ENCODE measurements around the gene FAM240B. TPM values are rescaled to one million over a fixed set of nuclear protein-coding genes. Genes with fewer than 3 reads are reported as not detected.

The FAM240B gene
- total RNA-seq, 1 donor from 2014 or later, result not detected

DNA sequence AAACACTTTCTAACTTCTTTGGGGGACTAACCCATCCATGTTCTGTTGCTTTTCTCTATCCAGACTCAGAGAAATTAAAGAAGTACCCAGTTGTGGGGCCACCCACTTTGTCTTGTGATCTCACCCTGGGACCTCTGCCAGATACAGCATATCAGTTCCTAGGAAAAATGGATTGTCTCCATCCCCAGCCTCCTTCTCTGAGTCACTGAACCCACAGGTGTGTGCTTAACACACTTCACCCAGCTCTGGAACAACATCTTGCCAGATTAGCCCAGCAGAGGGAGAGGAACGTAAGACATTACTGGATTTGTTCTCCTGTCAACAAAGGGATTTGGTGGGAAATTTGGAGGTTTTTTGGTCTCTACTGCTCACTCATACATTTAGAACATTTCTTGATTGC, 19.2 kb downstream of the FAM240B start:
- DNase-seq (ENCODE audit: low spot score), result no peak

DNA sequence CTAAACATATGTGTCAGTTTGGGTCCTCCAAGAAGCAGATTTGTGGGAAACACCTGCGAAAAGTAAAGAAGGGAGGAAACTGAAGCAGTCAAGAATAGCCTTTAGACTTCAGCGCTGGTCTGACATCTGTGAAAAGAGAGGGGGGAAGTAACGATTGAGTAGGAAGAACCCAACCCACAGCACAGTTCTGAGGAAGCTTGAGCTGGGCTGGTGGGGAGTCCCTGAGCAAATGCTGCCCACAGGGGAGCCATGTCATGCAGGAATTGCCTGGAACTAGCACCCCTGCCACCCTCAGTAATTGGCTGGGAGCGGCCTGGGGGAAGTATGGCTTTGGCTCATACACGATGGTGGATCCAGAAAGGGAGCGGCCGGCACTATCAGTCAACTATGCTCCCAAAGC, 20.6 kb downstream of the FAM240B start:
- DNase-seq (ENCODE audit: low spot score), result no peak

DNA sequence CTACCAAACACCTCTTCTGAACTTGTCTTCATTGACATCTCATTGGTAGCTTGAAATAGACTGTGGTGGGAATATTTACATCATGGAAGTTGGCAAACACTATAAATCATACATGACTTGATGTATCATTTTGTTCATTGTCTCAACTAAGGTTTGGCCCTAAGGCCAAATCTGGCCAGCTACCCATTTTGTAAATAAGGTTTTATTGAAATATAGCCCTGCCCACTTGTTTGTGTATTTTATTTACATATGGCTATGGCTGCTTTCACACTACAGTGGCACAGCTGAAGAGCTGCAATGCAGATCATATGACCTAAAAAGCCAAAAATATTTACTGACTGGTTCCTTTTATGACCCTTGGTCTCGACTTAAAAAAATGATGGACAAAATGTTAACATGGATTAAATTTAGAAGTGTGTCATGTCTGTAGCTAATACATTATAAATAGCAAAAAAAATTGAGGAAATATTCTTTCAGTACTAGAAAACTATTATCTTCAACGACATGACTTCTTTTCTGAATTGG, 22.1 kb downstream of the FAM240B start:
- DNase-seq (ENCODE audit: low spot score), result no peak

DNA sequence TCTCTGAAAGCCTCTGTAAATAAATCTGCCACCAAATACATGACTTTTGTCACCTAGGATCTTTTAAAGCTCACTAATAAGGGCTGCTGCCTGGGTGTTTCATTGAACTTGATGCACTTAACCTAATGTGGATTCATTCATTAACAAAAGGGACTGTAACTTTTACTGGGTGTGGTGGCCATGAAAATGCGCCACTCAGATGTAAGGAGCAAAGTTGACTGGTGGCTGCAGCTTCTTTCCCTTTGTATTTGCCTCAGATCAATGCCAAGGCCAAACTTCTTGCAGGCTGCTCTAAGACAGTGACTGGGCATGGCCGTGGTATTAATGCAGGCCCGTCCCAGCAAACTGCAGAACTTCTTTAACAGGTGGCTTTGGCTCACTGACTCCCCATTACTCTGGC, 22.9 kb downstream of the FAM240B start:
- DNase-seq (ENCODE audit: low spot score), result no peak

DNA sequence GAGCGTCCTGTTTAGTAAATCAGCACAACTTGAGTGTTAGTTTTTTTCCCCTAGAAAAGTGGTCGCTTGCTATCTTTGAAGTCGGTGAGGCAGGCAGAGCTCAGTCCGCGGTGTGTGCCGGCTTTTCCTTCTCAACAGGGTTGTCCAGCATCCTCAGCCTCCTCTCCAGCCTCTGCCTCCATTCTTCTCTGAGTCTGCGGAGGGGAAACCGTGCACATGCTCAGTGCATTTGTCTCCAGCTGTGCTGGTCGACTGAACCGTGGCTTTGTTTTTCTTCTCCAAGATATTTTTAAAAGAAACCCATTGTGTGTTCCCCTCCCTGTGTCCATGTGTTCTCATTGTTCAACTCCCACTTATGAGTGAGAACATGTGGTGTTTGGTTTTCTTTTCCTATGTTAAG, 25.3 kb downstream of the FAM240B start:
- no peak for DNase-seq (ENCODE audit: low spot score)

DNA sequence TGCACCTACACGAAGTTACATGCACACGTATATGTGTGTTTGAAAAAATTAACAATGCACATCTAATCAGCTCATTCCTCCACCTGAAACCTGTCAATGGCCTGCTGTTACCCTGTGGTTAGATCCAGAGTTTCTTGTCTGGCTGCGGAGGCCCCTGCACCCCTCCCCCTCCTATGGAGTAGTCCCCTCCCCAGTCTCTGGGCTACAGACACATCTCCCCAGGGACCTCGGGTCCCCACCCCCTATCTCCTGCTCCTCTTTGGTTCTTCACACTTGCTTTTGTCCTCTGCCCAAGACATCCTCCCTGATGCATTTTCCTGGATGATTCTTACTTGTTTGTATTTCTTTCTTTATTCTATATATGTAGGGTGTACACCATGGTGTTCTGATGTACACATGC, 27.2 kb downstream of the FAM240B start:
- no peak for DNase-seq (ENCODE audit: low spot score)

DNA sequence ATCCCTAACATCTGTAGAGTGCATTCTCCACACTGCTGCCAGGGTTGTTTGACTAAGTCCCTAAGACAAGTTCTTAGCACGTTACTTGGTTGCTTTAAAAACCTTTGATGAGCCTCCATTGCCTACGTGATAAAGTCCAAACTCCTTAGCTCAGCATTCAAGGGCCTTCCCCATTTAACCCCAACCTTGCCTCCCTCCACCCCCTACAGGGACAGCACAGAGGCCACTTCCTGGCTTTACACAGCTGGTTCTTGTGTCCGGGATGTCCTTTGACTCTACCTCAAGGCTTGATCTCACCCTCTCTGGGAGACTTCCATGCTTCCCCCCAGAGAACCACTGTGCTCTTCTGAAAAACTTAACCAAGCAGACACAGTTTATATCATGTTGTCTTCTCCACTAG, 29.4 kb downstream of the FAM240B start:
- no peak for DNase-seq (ENCODE audit: low spot score)

DNA sequence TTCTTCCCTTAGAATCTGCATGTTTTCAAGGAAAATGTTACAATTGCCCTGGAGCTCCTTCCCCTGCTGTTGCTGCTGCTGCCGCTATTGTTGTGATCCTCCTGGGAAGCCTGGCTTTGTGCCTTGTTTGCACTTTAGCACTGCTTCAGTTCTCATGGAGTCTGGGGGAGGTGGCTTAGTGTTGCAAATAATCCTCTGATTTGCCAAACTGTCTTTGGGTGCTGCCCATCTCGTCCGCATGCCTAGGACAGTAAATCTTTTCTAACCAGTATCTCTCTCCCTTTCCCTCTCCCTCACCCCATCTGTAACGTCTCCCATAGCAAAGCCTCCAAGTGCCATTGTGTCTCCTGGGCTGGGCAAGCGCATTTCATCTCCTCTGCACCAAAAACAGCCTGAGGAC, 30.3 kb downstream of the FAM240B start:
- no peak for DNase-seq (ENCODE audit: low spot score)

DNA sequence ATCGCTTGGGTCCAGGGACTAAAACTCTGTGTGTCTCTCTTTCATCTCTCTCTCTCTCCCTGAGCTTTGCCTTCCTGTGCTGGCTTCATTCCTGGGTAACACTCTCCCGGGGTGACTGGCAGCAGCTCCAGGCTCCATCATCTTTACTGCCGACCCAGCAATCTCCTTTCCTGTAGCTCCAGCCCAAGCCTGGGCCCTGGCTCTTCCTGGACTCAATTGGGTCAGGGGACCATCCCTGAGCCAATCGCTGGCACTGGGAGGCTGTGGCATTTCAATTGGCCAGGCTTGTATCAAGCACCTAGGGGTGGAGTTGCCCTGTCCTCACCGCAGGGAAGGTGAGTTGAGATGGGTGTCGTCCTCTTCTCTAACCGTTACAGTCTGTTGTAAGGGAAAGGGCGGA, 31.9 kb downstream of the FAM240B start:
- DNase-seq (ENCODE audit: low spot score), result no peak

DNA sequence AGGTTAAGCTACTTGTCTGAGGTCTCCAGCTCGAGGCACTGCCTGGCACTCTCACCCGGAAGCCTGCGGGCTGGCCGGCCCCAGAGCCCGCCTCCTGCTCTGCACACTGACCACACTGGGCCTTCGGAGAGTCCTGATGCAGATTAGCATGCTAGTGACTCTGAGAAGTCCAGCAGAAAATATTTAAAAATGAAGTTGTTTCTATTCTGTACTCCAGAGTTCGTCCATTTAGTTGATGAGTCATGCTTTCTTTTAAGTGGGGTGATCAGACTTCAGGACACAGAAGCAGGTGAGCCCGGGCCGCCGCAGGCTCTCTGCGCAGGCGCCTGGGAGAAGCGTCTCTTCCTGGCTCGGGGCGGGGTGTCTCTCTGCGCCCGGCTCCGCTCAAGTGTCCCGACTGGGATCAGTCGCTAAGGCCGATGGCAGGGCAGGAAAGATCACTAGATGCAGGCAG, 32.5 kb downstream of the FAM240B start:
- no peak for DNase-seq (ENCODE audit: low spot score)

DNA sequence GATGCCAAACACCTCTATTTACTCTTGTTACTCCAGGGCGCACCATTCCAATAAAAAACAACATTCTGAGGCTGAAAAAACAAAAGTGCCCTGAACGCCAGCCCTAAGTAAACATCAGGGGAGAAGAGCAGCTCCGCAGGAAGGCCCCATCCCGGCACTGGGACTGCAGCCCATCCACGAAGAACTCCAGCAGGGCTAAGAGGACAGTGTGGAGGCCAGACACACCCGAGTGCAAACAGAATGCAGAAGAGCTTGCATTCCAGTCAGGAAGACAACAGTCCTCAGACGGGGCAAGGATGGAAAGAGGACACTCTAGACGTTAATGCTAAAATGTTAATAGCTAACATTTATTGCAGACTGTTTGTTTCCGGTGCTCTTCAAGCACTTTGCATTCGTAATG, 33.0 kb downstream of the FAM240B start:
- DNase-seq (ENCODE audit: low spot score), result no peak

DNA sequence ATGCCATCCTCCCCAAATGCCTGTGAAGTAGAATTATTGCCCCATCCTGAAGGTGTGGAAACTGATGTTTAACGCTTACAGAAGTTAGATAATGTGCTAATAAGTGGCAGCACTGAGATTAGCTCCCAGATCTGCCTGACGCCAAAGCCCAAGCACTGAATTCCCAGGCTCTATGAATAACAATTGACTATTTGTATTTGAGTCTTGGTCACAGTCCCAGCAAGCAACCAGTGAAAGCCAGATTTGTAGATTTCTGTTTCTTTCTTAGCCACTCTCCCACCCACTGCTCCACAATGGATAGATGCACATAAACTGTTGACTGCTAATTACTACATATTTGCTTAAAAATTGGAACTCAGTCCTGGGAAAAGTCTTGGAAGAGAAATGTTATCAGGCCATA, 34.4 kb downstream of the FAM240B start:
- no peak for DNase-seq (ENCODE audit: low spot score)

DNA sequence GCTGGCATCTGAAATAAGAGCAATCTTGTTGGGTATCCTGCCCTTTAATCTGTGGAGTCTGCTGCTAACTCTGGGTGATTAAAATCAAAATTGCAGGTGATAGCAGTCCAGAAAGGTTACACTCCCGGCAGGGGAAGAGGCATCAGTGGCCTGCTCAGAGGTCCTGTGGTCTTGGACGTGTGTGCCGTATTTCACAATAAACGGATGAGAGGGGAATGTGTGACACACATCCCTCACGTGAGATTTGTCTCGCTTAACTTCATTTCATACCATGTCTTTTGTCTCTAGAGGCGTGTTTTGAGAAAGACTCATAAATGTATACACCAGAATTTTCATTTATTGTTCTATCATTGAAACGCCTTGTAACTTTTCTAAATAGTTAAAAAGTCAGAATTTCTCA, 36.6 kb downstream of the FAM240B start:
- no peak for DNase-seq (ENCODE audit: low spot score)

DNA sequence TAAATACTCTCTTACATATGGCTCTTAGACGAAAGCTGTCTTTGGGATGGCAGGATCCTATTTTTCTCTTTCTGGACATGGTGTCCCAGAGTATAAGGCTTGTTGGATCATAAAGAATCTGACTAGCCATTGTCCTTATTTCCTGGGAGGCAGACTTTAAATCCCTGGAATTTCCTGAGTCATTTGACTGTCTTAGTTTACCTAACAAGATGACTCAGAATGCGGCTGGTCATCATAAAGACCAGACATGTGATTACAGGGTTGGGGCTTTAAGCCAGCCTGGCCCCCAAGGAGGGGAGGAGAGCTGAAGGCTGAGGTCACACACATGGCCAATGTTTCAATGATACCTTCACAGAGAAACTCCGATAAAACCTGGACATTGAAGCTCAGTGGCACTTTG, 37.2 kb downstream of the FAM240B start:
- DNase-seq (ENCODE audit: low spot score), result no peak

DNA sequence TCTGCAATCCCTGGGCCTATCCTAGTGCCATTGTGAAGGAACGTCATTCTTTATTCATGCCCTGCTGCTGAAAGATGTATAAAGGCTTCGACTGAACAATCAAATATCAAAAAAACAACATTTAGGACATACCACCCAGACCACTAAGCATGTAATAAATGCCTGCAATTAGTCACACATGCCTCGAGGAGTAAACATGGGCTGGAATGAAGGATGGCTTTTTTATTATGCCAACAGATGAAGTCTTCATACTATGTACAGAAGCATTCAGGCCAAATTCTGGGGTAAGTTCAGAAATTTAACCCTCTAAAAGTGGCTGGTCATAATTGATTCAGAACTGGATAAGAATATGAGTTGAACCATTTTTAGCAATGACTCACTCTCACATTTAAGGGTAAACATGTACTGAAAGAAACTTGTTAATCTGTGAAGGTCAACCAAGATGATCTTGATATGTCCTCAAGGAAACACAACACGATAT, 38.1 kb downstream of the FAM240B start:
- no peak for DNase-seq (ENCODE audit: low spot score)

DNA sequence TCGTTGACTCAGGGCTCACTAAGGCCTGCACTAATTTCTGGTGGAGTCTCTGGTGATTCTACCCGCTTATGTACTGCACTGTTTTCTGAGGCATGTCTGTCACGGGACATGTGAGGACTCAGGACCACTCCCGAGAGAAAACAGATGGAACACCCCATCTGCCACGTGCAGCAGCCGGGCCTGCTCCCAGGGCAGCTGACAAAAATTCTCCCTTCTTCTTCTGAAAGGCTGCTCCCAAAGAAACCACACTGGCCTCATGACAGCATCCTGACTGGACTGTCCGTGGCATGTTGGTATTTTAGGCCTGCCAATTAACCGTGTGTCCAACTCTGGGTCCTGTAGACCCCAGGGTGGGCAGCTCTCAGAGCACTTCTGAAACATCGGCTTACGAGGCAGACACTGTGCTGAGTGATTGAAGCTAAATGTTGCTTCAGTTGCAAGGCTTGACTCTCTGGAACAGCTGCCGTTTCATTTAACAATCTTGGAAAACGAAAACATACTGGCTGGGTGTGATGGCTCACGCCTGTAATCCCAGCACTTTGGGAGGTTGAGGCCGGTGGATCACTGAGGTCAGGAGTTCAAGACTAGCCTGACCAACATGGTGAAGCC, 39.0 kb downstream of the FAM240B start:
- DNase-seq (ENCODE audit: low spot score), result no peak

DNA sequence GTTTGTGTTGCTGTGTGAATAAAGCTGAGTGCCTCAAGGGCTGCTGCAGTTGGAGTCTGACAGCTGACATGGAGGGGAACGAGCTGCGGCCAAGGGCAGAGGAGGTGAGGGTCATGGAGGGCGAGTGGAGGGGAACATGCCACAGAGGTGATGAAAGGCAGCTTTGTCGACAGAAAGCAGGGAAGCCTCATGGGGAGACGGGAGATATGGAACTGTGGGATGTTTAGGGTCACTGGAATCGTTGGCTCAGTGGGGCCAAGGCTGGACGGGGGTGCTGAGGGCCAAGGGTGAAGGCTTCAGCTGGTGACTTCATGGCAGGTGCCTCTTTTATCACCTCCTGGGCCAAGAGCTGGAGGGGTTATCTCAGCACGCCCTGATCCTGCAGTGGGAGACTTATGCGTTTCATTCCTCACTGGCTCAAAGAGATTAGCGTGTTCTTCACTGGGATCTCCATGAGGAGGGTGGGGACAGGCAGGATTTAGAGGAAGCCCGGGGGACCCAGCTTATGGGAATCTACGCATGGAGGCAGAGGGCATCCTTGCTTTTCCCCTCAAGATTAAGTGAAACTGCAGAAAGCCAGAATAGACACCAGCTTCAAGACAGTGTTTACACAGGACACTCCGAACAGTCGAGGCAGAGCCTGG, 42.2 kb downstream of the FAM240B start:
- DNase-seq (ENCODE audit: low spot score), result no peak

DNA sequence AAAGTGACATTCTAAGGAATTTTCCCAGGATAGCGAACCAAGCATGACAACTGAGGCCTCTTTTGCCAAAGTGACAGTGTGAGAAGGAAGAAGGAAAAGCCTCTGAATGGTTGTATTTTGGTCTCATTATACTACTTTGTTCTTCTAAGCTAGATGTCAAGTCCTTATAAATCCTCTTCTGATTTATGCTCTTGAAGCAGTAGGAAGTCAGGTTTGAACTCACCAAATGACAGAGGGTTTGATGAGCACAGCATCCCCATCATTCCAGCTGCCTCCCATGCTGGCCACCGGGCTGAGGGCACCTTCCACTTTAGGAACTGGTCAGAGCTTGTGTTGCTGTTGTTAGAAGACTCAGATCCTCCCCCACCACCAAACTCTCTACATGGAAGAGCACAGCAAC, 44.1 kb downstream of the FAM240B start:
- DNase-seq (ENCODE audit: low spot score), result no peak

DNA sequence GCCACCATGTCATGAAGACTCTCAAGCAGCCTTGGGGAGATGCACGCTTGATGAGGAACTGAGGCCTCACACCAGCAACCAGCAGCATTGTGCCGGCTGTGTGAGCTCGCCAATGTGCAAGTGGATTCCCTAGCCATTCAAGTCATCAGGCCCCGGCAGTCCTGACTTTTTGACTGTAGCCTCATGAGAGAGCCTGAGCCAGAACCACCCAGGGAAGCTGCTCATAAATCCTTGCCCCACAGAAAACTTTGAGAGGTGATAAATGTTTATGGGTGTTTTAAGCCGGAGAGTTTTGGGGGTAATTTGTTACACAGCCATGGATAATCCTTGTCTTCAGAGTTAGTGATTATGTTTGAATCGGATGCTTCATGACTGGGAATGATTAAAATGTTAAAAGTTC, 44.7 kb downstream of the FAM240B start:
- no peak for DNase-seq (ENCODE audit: low spot score)

DNA sequence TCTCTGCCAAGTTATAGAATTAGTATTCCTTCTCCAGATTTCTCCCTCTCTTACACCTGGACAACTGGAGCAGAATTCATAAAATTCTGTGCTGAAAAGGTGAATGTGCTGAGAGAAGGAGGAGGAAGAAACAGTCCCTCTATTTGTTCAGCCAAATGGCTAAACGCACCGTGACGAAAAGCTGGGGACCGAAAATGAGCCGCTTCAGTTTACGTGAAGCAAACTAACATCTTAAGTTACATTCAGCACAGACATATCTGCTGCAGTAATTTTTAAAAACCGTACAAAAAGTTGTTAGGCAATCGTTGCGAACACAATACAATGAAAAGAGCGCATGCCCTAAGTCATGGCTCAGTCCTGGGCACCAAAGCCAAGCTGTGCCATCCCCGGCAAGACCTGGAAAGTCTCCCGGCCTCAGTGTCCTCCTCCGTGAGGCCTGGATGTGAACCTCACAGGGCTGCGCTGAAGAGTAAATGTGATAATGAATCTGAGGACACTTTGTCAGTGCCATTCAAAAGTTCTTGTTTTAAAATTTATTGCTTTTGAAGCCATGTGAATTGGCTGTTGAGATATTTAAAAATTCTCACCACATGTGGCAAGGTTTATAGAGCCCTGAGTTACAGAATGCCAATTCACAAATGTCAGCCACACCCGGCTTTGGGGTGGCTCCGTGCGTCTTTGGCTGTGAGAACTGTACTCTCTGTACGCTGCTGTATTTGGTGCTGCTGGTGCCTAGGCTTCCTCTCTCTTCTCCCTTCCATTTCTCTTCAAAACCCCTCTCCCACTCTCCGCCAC, 46.3 kb downstream of the FAM240B start:
- no peak for DNase-seq (ENCODE audit: low spot score)

DNA sequence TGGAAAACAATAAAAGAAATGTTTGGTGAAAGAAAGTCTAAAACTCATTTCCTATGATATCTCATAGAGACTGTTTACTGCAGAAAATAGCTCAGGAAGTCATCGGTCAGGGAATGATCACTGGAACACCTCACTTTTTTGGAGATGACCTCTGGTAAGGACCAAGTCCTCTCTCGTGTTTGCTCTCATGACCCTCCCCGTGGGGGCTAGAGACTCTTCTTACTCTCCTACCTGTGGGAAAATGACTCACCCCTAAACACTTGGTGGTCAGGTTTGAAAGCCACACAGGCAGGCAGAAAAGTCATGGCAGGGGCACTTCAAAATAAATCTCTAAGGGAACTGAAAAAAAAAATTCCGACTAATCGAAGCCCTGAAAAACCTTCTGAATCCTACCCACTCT, 48.2 kb downstream of the FAM240B start:
- DNase-seq (ENCODE audit: low spot score), result no peak

DNA sequence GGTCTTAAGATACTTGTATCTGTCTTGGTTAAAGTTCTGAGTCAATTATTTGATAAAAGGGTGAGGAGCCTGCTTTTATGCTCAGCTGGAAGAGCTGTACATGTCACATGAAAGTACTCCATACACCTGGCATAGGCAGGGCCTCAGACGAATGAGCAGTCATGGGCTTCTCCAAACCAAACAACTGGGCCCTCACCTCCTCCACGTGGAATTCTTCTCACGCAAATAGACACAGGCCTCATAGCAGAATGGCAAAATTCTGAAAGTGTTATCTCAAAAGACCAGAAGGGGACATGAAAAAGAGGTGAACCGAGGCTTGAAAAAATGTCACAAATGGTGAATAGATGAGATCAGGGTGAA, 48.6 kb downstream of the FAM240B start:
- DNase-seq (ENCODE audit: low spot score), result no peak

Measured in mesenteric fat pad (tissue), 1 donor.